HG02588 (cell line): ENCODE measurements around the gene KDR.

Source experiments
- ATAC-seq: cut with Tn5 transposase; IDR thresholded peaks from one replicate; pipeline ENCODE4 v1.9.1; 2021; ENCODE audit warnings: mild to moderate bottlenecking, moderate library complexity; ENCODE audit not compliant: unreplicated experiment

KDR gene

DNA sequence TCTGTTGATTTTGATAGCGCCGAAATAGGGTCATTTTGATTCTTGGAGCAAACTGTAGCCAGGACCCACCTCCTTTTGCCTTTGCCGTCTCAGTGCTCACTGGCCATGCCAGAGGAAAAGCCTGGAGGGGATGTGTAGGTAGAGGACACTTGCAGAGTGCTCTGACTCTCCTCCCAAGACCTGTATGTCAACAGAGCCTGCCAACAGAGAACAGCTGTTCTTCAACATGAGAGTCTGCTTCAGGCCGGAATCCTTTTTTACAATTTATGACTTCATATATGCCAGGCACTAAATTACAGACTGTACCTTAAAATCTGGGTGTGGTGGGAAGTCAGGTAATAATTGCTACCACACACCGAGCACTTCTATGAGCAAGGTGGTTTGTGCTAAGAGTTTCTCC lies 94.2 kb downstream of the KDR start:
- ATAC-seq: no peak

DNA sequence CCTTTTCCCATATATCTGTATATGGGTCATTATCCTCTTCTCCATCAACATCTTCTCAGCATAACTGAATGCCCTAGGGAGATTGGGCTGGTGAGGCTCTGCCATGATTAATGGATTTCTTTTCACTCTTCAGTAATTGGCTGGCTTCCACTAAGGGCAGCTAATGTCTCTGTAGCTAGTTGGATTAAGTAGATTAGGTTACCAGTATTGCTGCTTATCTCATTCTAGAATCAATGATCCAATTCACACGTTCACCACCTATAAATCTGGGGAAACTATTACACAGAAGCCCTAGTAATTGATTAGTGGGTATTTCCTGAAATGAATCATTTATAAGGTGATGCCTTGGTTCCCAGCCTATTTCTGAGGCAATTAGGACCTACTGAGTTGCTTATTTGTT lies 94.8 kb downstream of the KDR start:
- ATAC-seq: no peak

DNA sequence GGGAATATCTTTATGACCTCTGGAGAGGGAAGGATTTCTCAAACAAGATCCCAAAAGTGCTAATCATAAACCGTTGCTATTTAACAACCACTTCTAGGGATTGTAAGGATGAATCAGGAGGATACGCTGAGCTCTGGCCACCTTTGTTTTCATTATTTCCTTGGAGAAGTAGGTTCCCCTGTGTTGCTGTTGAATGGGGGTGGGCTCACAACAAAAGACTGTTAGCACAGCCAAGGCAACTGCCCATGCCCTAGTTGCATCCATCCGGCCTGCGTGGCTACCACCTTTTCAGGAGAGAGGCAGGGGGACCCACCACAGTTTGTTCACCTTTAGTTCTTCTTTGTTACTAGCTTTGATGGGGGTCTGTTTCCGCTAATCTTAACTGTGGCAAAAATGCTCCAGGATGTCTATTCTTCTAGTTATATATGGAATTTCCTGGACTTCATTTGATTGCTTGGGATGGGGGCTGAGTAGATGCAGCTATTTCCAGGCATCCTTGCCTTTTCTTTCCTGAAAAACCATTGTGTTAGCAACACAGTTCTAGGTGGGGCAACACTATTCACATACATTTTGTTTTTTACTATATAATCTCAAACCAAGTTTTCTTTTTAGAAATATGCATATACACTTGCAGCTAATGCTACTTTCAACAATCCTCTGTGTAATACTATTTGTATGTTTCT lies 95.4 kb downstream of the KDR start:
- ATAC-seq: no peak

DNA sequence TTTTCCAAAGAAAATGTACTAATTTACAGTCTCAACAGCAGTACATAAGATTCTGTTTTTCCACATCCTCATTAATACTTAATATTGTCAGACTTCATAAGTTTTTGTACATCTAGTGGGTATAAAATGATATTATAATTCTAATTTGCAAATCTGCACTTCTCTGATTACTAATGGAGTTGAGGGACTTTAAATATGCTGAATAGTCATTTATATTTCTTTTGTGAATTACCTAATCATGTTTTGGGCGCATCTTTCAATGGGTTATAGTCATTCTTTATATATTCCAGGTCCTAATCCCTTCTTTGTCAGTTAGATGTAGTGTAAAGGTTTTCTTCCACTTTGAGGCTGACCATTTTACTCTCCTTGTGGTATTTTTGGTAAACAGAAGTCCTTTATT lies 96.1 kb downstream of the KDR start:
- ATAC-seq: no peak
